AG09319 (cell line): Measurements from ENCODE around the gene CTPS2.

Source experiments
- DNase-seq: peaks from one replicate; pipeline ENCODE4 v3.0.0-alpha.2; 2010; ENCODE audit warnings: low read depth; ENCODE audit errors: extremely low read depth
- CTCF ChIP-seq: IDR thresholded peaks from 2 replicates; pipeline ENCODE4 v1.5.1; 2011; ENCODE audit warnings: low read depth, mild to moderate bottlenecking, inconsistent platforms, low read length, moderate library complexity

Gene CTPS2

GRCh38 chrX:16745102-16745501 lies 32.6 kb upstream of the CTPS2 start:
- TF ChIP-seq CTCF = no peak
- no peak for DNase-seq

GRCh38 chrX:16743604-16744325 lies 31.3 kb upstream of the CTPS2 start:
- DNase-seq = no peak
- TF ChIP-seq CTCF = peak; percentile 10

GRCh38 chrX:16739574-16739973 lies 27.1 kb upstream of the CTPS2 start:
- DNase-seq = no peak

GRCh38 chrX:16737024-16737423 lies 24.6 kb upstream of the CTPS2 start:
- no peak for TF ChIP-seq CTCF
- DNase-seq = no peak

More at GRCh38 chrX:16739574-16739973, 27.1 kb upstream of the CTPS2 start:
- TF ChIP-seq CTCF = no peak

GRCh38 chrX:16733013-16733412 lies 20.5 kb upstream of the CTPS2 start:
- no peak for TF ChIP-seq CTCF
- no peak for DNase-seq

GRCh38 chrX:16730450-16730849 lies 18.0 kb upstream of the CTPS2 start:
- DNase-seq = no peak

More at GRCh38 chrX:16730450-16730849, 18.0 kb upstream of the CTPS2 start:
- no peak for TF ChIP-seq CTCF
